Right lobe of liver (tissue), 6 donors: Measurements from ENCODE around the gene PNPLA7. TPM values are rescaled to one million over a fixed set of nuclear protein-coding genes. Genes with fewer than 3 reads are reported as not detected.

ENCODE experiments used
- ATAC-seq, 4 donors: fragments of 200-7000 bp; cut with Tn5 transposase; one replicate each; pipeline ENCODE4 v1.9.1; 2020; ENCODE audit warnings: mild to moderate bottlenecking in 4 of 4, moderate library complexity in 4 of 4
- DNase-seq, 3 donors: peaks; one replicate each; pipeline ENCODE4 v3.0.0-alpha.2; 2020
- H3K27ac ChIP-seq, 3 donors: fragments of 200-600 bp; one replicate each; pipeline ENCODE4 v1.8.0; 2022
- H3K27me3 ChIP-seq, 2 donors: fragments of 200-600 bp; one replicate each; pipeline ENCODE4 v1.8.0; 2022
- H3K36me3 ChIP-seq, 4 donors: fragments of 200-600 bp; sonication (generic) in 1 of 4; one replicate each; pipeline versions ENCODE4 v1.5.1 to v1.8.0; 2017 to 2022; ENCODE audit warnings: control low read depth in 1 of 4
- H3K4me1 ChIP-seq, 4 donors: fragments of 200-600 bp; sonication (generic) in 1 of 4; one replicate each; pipeline versions ENCODE4 v1.5.1 to v1.8.0; 2017 to 2022; ENCODE audit warnings: control low read depth in 1 of 4
- H3K4me3 ChIP-seq, 3 donors: fragments of 200-600 bp; one replicate each; pipeline ENCODE4 v1.8.0; 2022
- H3K9me3 ChIP-seq, 4 donors: fragments of 200-600 bp; sonication (generic) in 1 of 4; one replicate each; pipeline versions ENCODE4 v1.5.1 to v1.8.0; 2017 to 2022; ENCODE audit warnings: control low read depth in 1 of 4
- CTCF ChIP-seq, 4 donors: fragments of 200-600 bp in 3 of 4; fragments of 450-650 bp in 1 of 4; IDR thresholded peaks; one replicate each; pipeline versions ENCODE4 v1.5.1 to v1.8.0; 2016 to 2022; ENCODE audit warnings: antibody characterized with exemption in 4 of 4, mild to moderate bottlenecking in 2 of 4
- POLR2A ChIP-seq: fragments of 450-650 bp; IDR thresholded peaks from one replicate; pipeline ENCODE4 v1.6.1; 2017; ENCODE audit warnings: antibody characterized with exemption, mild to moderate bottlenecking
- WGBS: methylation state at CpG from one replicate; pipeline ENCODE4 v1.1.6; 2018; ENCODE audit warnings: low coverage, low lambda C conversion rate; ENCODE audit not compliant: insufficient coverage; ENCODE audit errors: missing lambda C conversion rate; 5-methylcytosine and 5-hydroxymethylcytosine counted together
- intact Hi-C, 2 donors: fragments of 100-400 bp; cut with DNase I; formaldehyde crosslinking; loops; one replicate each; pipeline versions ENCODE4 v1.11.2 to v1.14.1; 2022
- total RNA-seq, 6 experiments: library from RNA; depleted of rRNA in 2 of 6; stranded (reverse); fragments of >200 nt in 2 of 6; fragmentation: NEBNext Ultra II Directional in 3 of 6; extraction: Animal tissue kit (Norgen Biotek cat#: 25700) in 3 of 6; gene quantifications; one replicate each; pipeline versions ENCODE4 v1.1.0 to v1.2.4, GENCODE V29; 2016 to 2023
- donor health status: DM: no; HTN: yes; CAD: no.
- donor health status: DM: no; HTN: no; CAD: no.
- donor health status: DM: no; HTN: no; CAD: no.
- donor health status: DM: no; HTN: yes; CAD: no.
- donor health status: DM: no; HTN: yes; CAD: no.

Gene PNPLA7
- total RNA-seq, 6 experiments from 2014 or later: 3.9 to 15.6 (median 7.4) TPM

- intact Hi-C loops: no loop called here
- TF ChIP-seq POLR2A (no peak), CTCF (IDR thresholded peaks at IDR 0.05) (no peak)
- ATAC-seq (no peak), DNase-seq (no peak)
- no peak overlapping the region for H3K4me3 ChIP-seq
- no peaks in the 10 kb centered on the region for H3K4me1 ChIP-seq
- peaks cover 0 to 7% (median 0%) of the 10 kb centered on the region in 4 donors for H3K36me3 ChIP-seq
- no peaks in the 10 kb centered on the region for H3K27me3 ChIP-seq
- 90% methylated on average over 9 of the region's 9 CpGs for WGBS
- H3K27ac ChIP-seq: no peak overlapping the region
- no peaks in the 10 kb centered on the region for H3K9me3 ChIP-seq
These were observed 59.5 kb downstream of the PNPLA7 start for GRCh38 chr9:137490532-137491186.

- H3K27me3 ChIP-seq: no peaks in the 10 kb centered on the region
- DNase-seq: no peak
- no peaks in the 10 kb centered on the region for H3K4me1 ChIP-seq
- WGBS: 80% methylated on average over 2 of the region's 6 CpGs
- H3K4me3 ChIP-seq: no peak overlapping the region
- H3K36me3 ChIP-seq: peaks cover 0 to 7% (median 0%) of the 10 kb centered on the region in 4 donors
- H3K27ac ChIP-seq: no peak overlapping the region
- intact Hi-C loops: no loop called here
- no peak for ATAC-seq
- no peaks in the 10 kb centered on the region for H3K9me3 ChIP-seq
- TF ChIP-seq POLR2A (no peak), CTCF (IDR thresholded peaks at IDR 0.05) (no peak)
These were observed 61.3 kb downstream of the PNPLA7 start for GRCh38 chr9:137488906-137489305.

GRCh38 chr9:137488327-137488653, 61.9 kb downstream of the PNPLA7 start:
- H3K27ac ChIP-seq: no peak overlapping the region
- no peak overlapping the region for H3K4me3 ChIP-seq
- no peaks in the 10 kb centered on the region for H3K9me3 ChIP-seq
- peaks cover 0 to 7% (median 0%) of the 10 kb centered on the region in 4 donors for H3K36me3 ChIP-seq
- no peak for TF ChIP-seq POLR2A
- TF ChIP-seq CTCF (IDR thresholded peaks at IDR 0.05): no peak
- WGBS: 92% methylated on average over 4 of the region's 6 CpGs
- peak in 1 of 3 donors; percentile 51 for DNase-seq
- ATAC-seq: no peak
- intact Hi-C loops: no loop called here
- H3K4me1 ChIP-seq: no peaks in the 10 kb centered on the region
- no peaks in the 10 kb centered on the region for H3K27me3 ChIP-seq

- TF ChIP-seq CTCF (IDR thresholded peaks at IDR 0.05): no peak
- TF ChIP-seq POLR2A: no peak
- no peaks in the 10 kb centered on the region for H3K9me3 ChIP-seq
- H3K27ac ChIP-seq: no peak overlapping the region
- intact Hi-C loops: no loop called here
- H3K4me3 ChIP-seq: no peak overlapping the region
- no peaks in the 10 kb centered on the region for H3K27me3 ChIP-seq
- H3K36me3 ChIP-seq: peaks cover 0 to 7% (median 0%) of the 10 kb centered on the region in 4 donors
- 88% methylated on average over 25 of the region's 41 CpGs for WGBS
- H3K4me1 ChIP-seq: peaks cover 0 to under 1% (median 0%) of the 10 kb centered on the region in 4 donors
- ATAC-seq: no peak
- no peak for DNase-seq
These were observed 62.5 kb downstream of the PNPLA7 start for GRCh38 chr9:137487454-137488326.
